ENCODE results near the gene ASAP3.

The ASAP3 gene

DNA sequence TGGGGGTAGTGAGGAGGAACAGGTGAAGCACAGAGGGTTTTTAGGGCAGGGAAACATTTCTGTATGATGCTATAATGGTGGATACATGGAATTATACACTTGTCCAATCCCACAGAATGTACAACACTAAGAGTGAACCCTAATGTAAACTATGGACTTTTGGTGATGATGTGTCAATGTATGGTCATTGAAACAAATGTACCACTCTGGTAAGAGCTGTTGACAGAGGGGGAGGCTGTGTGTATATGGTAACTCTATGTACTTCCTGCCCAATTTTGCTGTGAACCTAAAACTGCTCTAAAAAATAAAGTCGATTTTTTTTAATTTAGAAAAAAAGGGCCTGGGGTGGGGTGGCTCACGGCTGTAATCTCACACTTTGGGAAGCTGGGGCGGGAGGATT lies 22.9 kb downstream of the ASAP3 start:
- TF ChIP-seq POLR2AphosphoS5 (IDR thresholded peaks at IDR 0.05; ENCODE audit: low read depth, low read length) (no peak), TAF1 (IDR thresholded peaks at IDR 0.05; ENCODE audit: borderline replicate concordance, insufficient read depth, low read length) (no peak), SIN3A (IDR thresholded peaks at IDR 0.05; ENCODE audit: borderline replicate concordance, insufficient read depth, low read length) (no peak), REST (IDR thresholded peaks at IDR 0.05; ENCODE audit: insufficient read depth in 1 of 2, low read depth in 2 of 2, low read length in 2 of 2) (no peak), FOXP2 (optimal IDR thresholded peaks at IDR 0.05; ENCODE audit: borderline replicate concordance, extremely low read depth, extremely low read length, insufficient read depth) (no peak)

DNA sequence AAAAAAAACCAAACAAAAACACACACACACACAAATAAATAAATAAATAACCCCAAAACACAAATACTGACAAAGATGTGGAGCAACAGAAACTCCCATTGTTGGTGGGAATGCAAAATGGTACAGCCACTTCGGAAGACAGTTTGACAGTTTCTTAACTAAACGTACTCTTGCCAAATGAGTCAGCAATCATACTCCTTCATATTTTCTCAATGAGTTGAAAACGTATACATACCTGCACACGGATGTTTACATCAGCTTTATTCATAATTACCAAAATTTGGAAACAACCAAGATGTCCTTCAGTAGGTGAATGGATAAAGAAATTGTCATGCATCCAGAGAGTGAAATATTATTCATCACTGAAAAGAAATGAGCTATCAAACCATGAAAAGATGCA lies 23.5 kb downstream of the ASAP3 start:
- TF ChIP-seq POLR2AphosphoS5 (IDR thresholded peaks at IDR 0.05; ENCODE audit: low read depth, low read length) = no peak
- TF ChIP-seq SIN3A (IDR thresholded peaks at IDR 0.05; ENCODE audit: borderline replicate concordance, insufficient read depth, low read length) = no peak
- no peak for TF ChIP-seq FOXP2 (optimal IDR thresholded peaks at IDR 0.05; ENCODE audit: borderline replicate concordance, extremely low read depth, extremely low read length, insufficient read depth)
- TF ChIP-seq TAF1 (IDR thresholded peaks at IDR 0.05; ENCODE audit: borderline replicate concordance, insufficient read depth, low read length) = no peak
- TF ChIP-seq REST (IDR thresholded peaks at IDR 0.05; ENCODE audit: insufficient read depth in 1 of 2, low read depth in 2 of 2, low read length in 2 of 2) = no peak

DNA sequence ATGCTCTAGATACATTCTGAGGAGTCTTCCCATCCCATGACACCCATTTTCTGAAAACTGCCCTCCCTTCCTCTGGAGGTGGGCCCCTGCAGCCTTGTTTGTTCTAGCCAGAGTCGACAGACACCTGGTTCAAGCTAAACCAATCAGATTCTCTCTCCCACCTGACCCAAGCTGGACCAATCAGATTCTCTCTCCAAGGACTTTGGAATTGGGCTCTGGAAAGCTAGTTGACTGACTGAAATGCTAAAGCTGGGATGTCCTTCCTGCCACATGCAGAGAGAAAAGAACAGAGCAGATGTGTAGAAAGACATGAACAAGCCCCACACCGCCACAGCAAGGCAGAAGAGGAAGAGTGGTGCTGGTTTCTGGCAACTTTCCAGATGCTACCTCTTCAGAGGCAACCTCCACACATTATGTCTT lies 24.6 kb downstream of the ASAP3 start:
- TF ChIP-seq TAF1 (IDR thresholded peaks at IDR 0.05; ENCODE audit: borderline replicate concordance, insufficient read depth, low read length) (no peak), SIN3A (IDR thresholded peaks at IDR 0.05; ENCODE audit: borderline replicate concordance, insufficient read depth, low read length) (no peak), REST (IDR thresholded peaks at IDR 0.05; ENCODE audit: insufficient read depth in 1 of 2, low read depth in 2 of 2, low read length in 2 of 2) (no peak), FOXP2 (optimal IDR thresholded peaks at IDR 0.05; ENCODE audit: borderline replicate concordance, extremely low read depth, extremely low read length, insufficient read depth) (no peak), POLR2AphosphoS5 (IDR thresholded peaks at IDR 0.05; ENCODE audit: low read depth, low read length) (no peak)

GRCh38 chr1:23456226-23456625 lies 27.8 kb downstream of the ASAP3 start:
- no peak for TF ChIP-seq REST (IDR thresholded peaks at IDR 0.05; ENCODE audit: insufficient read depth in 1 of 2, low read depth in 2 of 2, low read length in 2 of 2)

GRCh38 chr1:23453455-23454000 lies 30.5 kb downstream of the ASAP3 start:
- no peak for TF ChIP-seq REST (IDR thresholded peaks at IDR 0.05; ENCODE audit: insufficient read depth in 1 of 2, low read depth in 2 of 2, low read length in 2 of 2)
- no peak for TF ChIP-seq FOXP2 (optimal IDR thresholded peaks at IDR 0.05; ENCODE audit: borderline replicate concordance, extremely low read depth, extremely low read length, insufficient read depth)
- TF ChIP-seq POLR2AphosphoS5 (IDR thresholded peaks at IDR 0.05; ENCODE audit: low read depth, low read length) = no peak
- TF ChIP-seq TAF1 (IDR thresholded peaks at IDR 0.05; ENCODE audit: borderline replicate concordance, insufficient read depth, low read length) = no peak
- no peak for TF ChIP-seq SIN3A (IDR thresholded peaks at IDR 0.05; ENCODE audit: borderline replicate concordance, insufficient read depth, low read length)
